ENCODE results near the gene ECM1.

ECM1 gene

DNA sequence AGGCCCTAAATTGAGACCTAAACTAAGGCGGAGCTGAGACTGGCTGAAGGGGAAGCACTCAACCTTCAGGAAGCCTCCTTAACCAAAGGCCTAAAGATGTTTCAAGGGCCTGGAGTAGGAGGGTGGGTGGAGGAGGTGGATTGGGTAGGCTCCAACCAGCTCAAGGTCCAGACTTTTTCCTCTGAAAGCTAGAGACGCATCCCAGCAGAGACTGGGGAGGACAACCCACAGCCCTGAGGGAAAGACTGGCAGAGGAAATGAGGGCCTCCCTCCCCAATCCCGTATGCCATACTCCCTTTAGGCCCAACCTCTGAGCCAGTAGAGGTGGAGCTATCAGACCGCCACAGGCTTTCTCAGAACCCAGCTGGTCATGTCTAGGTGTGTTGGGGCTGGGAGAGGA is 1.1 kb downstream of the ECM1 start:
- Histone ChIP-seq H3K9ac (ENCODE audit: low read length) (no peak overlapping the region), H3K4me1 (ENCODE audit: low read length) (no peaks in the 10 kb centered on the region)

DNA sequence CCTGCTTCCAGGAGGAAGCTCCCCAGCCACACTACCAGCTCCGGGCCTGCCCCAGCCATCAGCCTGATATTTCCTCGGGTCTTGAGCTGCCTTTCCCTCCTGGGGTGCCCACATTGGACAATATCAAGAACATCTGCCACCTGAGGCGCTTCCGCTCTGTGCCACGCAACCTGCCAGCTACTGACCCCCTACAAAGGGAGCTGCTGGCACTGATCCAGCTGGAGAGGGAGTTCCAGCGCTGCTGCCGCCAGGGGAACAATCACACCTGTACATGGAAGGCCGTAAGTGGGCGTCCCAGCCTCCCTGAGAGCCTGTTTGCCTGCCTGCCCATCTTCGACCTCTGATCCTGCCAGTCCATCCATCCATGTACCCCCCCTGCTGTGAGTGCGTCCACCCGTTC is 3.6 kb downstream of the ECM1 start:
- Histone ChIP-seq H3K27me3 (ENCODE audit: low read depth, low read length) (no peaks in the 10 kb centered on the region), H3K4me3 (ENCODE audit: low read length) (no peak overlapping the region), H4K20me1 (ENCODE audit: insufficient read depth, low read length) (no peaks in the 10 kb centered on the region), H3K9ac (ENCODE audit: low read length) (no peak overlapping the region), H3K9me3 (ENCODE audit: insufficient read depth, low read length) (no peaks in the 10 kb centered on the region), H2AFZ (ENCODE audit: low read depth, low read length) (no peak overlapping the region), H3K4me2 (ENCODE audit: low read length) (no peak overlapping the region), H3K4me1 (ENCODE audit: low read length) (peaks cover 7% of the 10 kb centered on the region), H3K36me3 (replicated peaks; ENCODE audit: low read depth, low read length) (peaks cover 13% of the 10 kb centered on the region), H3K27ac (ENCODE audit: low read length) (no peak overlapping the region), H3K79me2 (ENCODE audit: low read length) (no peaks in the 10 kb centered on the region)
- no peak for TF ChIP-seq EZH2phosphoT487 (IDR thresholded peaks at IDR 0.05; ENCODE audit: low read depth)
- TF ChIP-seq, protein P1, sequence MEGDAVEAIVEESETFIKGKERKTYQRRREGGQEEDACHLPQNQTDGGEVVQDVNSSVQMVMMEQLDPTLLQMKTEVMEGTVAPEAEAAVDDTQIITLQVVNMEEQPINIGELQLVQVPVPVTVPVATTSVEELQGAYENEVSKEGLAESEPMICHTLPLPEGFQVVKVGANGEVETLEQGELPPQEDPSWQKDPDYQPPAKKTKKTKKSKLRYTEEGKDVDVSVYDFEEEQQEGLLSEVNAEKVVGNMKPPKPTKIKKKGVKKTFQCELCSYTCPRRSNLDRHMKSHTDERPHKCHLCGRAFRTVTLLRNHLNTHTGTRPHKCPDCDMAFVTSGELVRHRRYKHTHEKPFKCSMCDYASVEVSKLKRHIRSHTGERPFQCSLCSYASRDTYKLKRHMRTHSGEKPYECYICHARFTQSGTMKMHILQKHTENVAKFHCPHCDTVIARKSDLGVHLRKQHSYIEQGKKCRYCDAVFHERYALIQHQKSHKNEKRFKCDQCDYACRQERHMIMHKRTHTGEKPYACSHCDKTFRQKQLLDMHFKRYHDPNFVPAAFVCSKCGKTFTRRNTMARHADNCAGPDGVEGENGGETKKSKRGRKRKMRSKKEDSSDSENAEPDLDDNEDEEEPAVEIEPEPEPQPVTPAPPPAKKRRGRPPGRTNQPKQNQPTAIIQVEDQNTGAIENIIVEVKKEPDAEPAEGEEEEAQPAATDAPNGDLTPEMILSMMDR (IDR thresholded peaks at IDR 0.05; ENCODE audit: low read depth, low read length): no peak

More for the DNA sequence above, 1.1 kb downstream of the ECM1 start:
- no peak for TF ChIP-seq EZH2phosphoT487 (IDR thresholded peaks at IDR 0.05; ENCODE audit: low read depth)
- TF ChIP-seq, protein P1 (IDR thresholded peaks at IDR 0.05; ENCODE audit: low read depth, low read length): no peak
- H3K36me3 ChIP-seq (replicated peaks; ENCODE audit: low read depth, low read length): peaks cover 23% of the 10 kb centered on the region
- H3K9me3 ChIP-seq (ENCODE audit: insufficient read depth, low read length): no peaks in the 10 kb centered on the region
- H3K4me3 ChIP-seq (ENCODE audit: low read length): no peak overlapping the region
- H3K4me2 ChIP-seq (ENCODE audit: low read length): no peak overlapping the region
- no peak overlapping the region for H3K27ac ChIP-seq (ENCODE audit: low read length)
- H4K20me1 ChIP-seq (ENCODE audit: insufficient read depth, low read length): no peaks in the 10 kb centered on the region
- H3K79me2 ChIP-seq (ENCODE audit: low read length): no peaks in the 10 kb centered on the region
- no peak overlapping the region for H2AFZ ChIP-seq (ENCODE audit: low read depth, low read length)
- no peaks in the 10 kb centered on the region for H3K27me3 ChIP-seq (ENCODE audit: low read depth, low read length)

- no peak overlapping the region for H3K4me3 ChIP-seq (ENCODE audit: low read length)
- no peak overlapping the region for H3K27ac ChIP-seq (ENCODE audit: low read length)
- no peaks in the 10 kb centered on the region for H4K20me1 ChIP-seq (ENCODE audit: insufficient read depth, low read length)
- peaks cover 10% of the 10 kb centered on the region for H3K4me1 ChIP-seq (ENCODE audit: low read length)
- no peak overlapping the region for H3K4me2 ChIP-seq (ENCODE audit: low read length)
- TF ChIP-seq, protein P1 (IDR thresholded peaks at IDR 0.05; ENCODE audit: low read depth, low read length): no peak
- TF ChIP-seq EZH2phosphoT487 (IDR thresholded peaks at IDR 0.05; ENCODE audit: low read depth): no peak
- H3K79me2 ChIP-seq (ENCODE audit: low read length): no peaks in the 10 kb centered on the region
- H3K9me3 ChIP-seq (ENCODE audit: insufficient read depth, low read length): no peaks in the 10 kb centered on the region
- H3K36me3 ChIP-seq (replicated peaks; ENCODE audit: low read depth, low read length): peaks cover 8% of the 10 kb centered on the region
- no peak overlapping the region for H3K9ac ChIP-seq (ENCODE audit: low read length)
- H3K27me3 ChIP-seq (ENCODE audit: low read depth, low read length): no peaks in the 10 kb centered on the region
- H2AFZ ChIP-seq (ENCODE audit: low read depth, low read length): no peak overlapping the region
Measured at GRCh38 chr1:150511985-150512660, 4.2 kb downstream of the ECM1 start.

- H3K27ac ChIP-seq (ENCODE audit: low read length): no peak overlapping the region
- H3K36me3 ChIP-seq (replicated peaks; ENCODE audit: low read depth, low read length): peaks cover 5% of the 10 kb centered on the region
- H3K79me2 ChIP-seq (ENCODE audit: low read length): no peaks in the 10 kb centered on the region
- no peak overlapping the region for H3K9ac ChIP-seq (ENCODE audit: low read length)
- H3K4me3 ChIP-seq (ENCODE audit: low read length): no peak overlapping the region
- H4K20me1 ChIP-seq (ENCODE audit: insufficient read depth, low read length): no peaks in the 10 kb centered on the region
- TF ChIP-seq, protein P1 (IDR thresholded peaks at IDR 0.05; ENCODE audit: low read depth, low read length): no peak
- no peak for TF ChIP-seq EZH2phosphoT487 (IDR thresholded peaks at IDR 0.05; ENCODE audit: low read depth)
- no peaks in the 10 kb centered on the region for H3K9me3 ChIP-seq (ENCODE audit: insufficient read depth, low read length)
- H3K4me2 ChIP-seq (ENCODE audit: low read length): no peak overlapping the region
- H3K4me1 ChIP-seq (ENCODE audit: low read length): peaks cover 10% of the 10 kb centered on the region
- no peak overlapping the region for H2AFZ ChIP-seq (ENCODE audit: low read depth, low read length)
- no peaks in the 10 kb centered on the region for H3K27me3 ChIP-seq (ENCODE audit: low read depth, low read length)
Measured at GRCh38 chr1:150512846-150513245, 4.9 kb downstream of the ECM1 start.

Measured in OCI-LY3 (cell line).